ENCODE results near the gene RUFY4.

RUFY4 gene

DNA sequence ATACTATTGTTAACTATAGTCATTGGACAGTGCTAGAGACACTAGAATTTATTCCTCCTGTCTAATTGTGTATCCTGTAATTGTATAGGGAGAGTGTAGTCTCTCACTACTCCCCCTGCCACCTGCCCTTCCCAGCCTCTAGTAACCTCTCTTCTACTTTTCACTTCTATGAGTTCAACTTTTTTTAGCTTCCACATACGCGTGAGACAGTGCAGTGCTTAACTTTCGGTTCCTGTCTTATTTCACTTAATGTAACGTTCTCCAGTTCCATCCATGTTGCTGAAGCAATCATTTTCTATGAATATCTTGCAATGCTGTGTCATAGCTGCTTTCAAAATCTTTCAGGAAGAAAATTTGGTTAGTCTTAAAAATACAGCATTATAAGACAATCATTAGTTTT, 22.8 kb upstream of the RUFY4 start:
- TF ChIP-seq, protein P1, sequence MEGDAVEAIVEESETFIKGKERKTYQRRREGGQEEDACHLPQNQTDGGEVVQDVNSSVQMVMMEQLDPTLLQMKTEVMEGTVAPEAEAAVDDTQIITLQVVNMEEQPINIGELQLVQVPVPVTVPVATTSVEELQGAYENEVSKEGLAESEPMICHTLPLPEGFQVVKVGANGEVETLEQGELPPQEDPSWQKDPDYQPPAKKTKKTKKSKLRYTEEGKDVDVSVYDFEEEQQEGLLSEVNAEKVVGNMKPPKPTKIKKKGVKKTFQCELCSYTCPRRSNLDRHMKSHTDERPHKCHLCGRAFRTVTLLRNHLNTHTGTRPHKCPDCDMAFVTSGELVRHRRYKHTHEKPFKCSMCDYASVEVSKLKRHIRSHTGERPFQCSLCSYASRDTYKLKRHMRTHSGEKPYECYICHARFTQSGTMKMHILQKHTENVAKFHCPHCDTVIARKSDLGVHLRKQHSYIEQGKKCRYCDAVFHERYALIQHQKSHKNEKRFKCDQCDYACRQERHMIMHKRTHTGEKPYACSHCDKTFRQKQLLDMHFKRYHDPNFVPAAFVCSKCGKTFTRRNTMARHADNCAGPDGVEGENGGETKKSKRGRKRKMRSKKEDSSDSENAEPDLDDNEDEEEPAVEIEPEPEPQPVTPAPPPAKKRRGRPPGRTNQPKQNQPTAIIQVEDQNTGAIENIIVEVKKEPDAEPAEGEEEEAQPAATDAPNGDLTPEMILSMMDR (IDR thresholded peaks at IDR 0.05; ENCODE audit: insufficient read depth, low read length, poor library complexity, severe bottlenecking), result no peak
- H3K27me3 ChIP-seq (replicated peaks; ENCODE audit: control insufficient read depth, insufficient read depth, low read length), result no peaks in the 10 kb centered on the region
- H3K36me3 ChIP-seq (ENCODE audit: control insufficient read depth, insufficient read depth, low read length), result no peaks in the 10 kb centered on the region
- no peak for DNase-seq (ENCODE audit: extremely low read depth, insufficient read length)
- H3K4me3 ChIP-seq (replicated peaks; ENCODE audit: low read depth, low read length), result no peak overlapping the region

- no peaks in the 10 kb centered on the region for H3K27me3 ChIP-seq (replicated peaks; ENCODE audit: control insufficient read depth, insufficient read depth, low read length)
- TF ChIP-seq, protein P1 (IDR thresholded peaks at IDR 0.05; ENCODE audit: insufficient read depth, low read length, poor library complexity, severe bottlenecking), result no peak
- DNase-seq (ENCODE audit: extremely low read depth, insufficient read length), result no peak
- H3K4me3 ChIP-seq (replicated peaks; ENCODE audit: low read depth, low read length), result no peak overlapping the region
- H3K36me3 ChIP-seq (ENCODE audit: control insufficient read depth, insufficient read depth, low read length), result no peaks in the 10 kb centered on the region
Observed at GRCh38 chr2:218047536-218048225, 21.4 kb upstream of the RUFY4 start.

DNA sequence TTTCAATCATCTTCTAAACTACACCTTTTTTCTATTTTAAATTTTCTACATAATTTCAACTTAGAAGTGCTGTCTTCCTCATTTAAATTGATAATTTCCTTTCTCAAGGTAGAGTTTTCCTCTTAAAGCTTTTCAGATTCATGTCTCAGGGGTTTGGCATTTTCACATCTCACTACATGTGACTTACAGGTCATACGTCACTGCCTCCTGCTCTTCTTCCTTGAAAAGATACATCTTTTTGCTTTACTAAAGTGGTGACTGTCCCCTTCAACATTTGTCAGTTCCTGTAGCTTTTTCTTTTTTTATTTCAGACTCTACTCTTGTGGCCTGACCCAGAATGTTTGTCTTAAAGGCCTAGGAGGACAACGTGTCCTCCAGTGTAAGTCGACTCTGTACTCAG, 17.1 kb upstream of the RUFY4 start:
- H3K36me3 ChIP-seq (ENCODE audit: control insufficient read depth, insufficient read depth, low read length), result no peaks in the 10 kb centered on the region
- no peaks in the 10 kb centered on the region for H3K27me3 ChIP-seq (replicated peaks; ENCODE audit: control insufficient read depth, insufficient read depth, low read length)
- TF ChIP-seq, protein P1 (IDR thresholded peaks at IDR 0.05; ENCODE audit: insufficient read depth, low read length, poor library complexity, severe bottlenecking), result no peak
- H3K4me3 ChIP-seq (replicated peaks; ENCODE audit: low read depth, low read length), result no peak overlapping the region
- DNase-seq (ENCODE audit: extremely low read depth, insufficient read length), result no peak

GRCh38 chr2:218059289-218059688, 9.8 kb upstream of the RUFY4 start:
- Histone ChIP-seq H3K4me3 (replicated peaks; ENCODE audit: low read depth, low read length) (no peak overlapping the region), H3K27me3 (replicated peaks; ENCODE audit: control insufficient read depth, insufficient read depth, low read length) (no peaks in the 10 kb centered on the region; the same call in 1 of the 2 replicates), H3K36me3 (ENCODE audit: control insufficient read depth, insufficient read depth, low read length) (no peaks in the 10 kb centered on the region)
- no peak for DNase-seq (ENCODE audit: extremely low read depth, insufficient read length)
- TF ChIP-seq, protein P1 (IDR thresholded peaks at IDR 0.05; ENCODE audit: insufficient read depth, low read length, poor library complexity, severe bottlenecking), result no peak

GRCh38 chr2:218060118-218060517, 8.9 kb upstream of the RUFY4 start:
- no peaks in the 10 kb centered on the region; the same call in 1 of the 2 replicates for H3K27me3 ChIP-seq (replicated peaks; ENCODE audit: control insufficient read depth, insufficient read depth, low read length)
- TF ChIP-seq, protein P1 (IDR thresholded peaks at IDR 0.05; ENCODE audit: insufficient read depth, low read length, poor library complexity, severe bottlenecking), result no peak
- H3K36me3 ChIP-seq (ENCODE audit: control insufficient read depth, insufficient read depth, low read length), result no peaks in the 10 kb centered on the region
- no peak overlapping the region for H3K4me3 ChIP-seq (replicated peaks; ENCODE audit: low read depth, low read length)
- DNase-seq (ENCODE audit: extremely low read depth, insufficient read length), result no peak
